Upper lobe of left lung (tissue), 6 donors: ENCODE results near the gene SELENOP. TPM values are rescaled to one million over a fixed set of nuclear protein-coding genes. Genes with fewer than 3 reads are reported as not detected.

Experiments used
- ATAC-seq, 2 donors: fragments of 200-7000 bp; cut with Tn5 transposase; one replicate each; pipeline ENCODE4 v1.9.1; 2022; ENCODE audit warnings: mild to moderate bottlenecking in 2 of 2, moderate library complexity in 2 of 2; ENCODE audit not compliant: low FRiP score in 2 of 2
- DNase-seq, 2 donors: peaks; one replicate each; pipeline ENCODE4 v3.0.0-alpha.2; 2019 to 2020
- H3K27ac ChIP-seq, 4 donors: fragments of 200-600 bp; sonication (generic); one replicate each; pipeline ENCODE4 v1.5.1; 2016 to 2019
- H3K27me3 ChIP-seq, 4 donors: fragments of 200-600 bp; sonication (generic); one replicate each; pipeline ENCODE4 v1.5.1; 2017 to 2019
- H3K36me3 ChIP-seq, 4 donors: fragments of 200-600 bp; sonication (generic); one replicate each; pipeline ENCODE4 v1.5.1; 2016 to 2019
- H3K4me1 ChIP-seq, 4 donors: fragments of 200-600 bp; sonication (generic); one replicate each; pipeline ENCODE4 v1.5.1; 2018 to 2019
- H3K4me3 ChIP-seq, 4 donors: fragments of 200-600 bp; sonication (generic); one replicate each; pipeline ENCODE4 v1.5.1; 2017 to 2019; ENCODE audit warnings: mild to moderate bottlenecking in 2 of 4, moderate library complexity in 1 of 4
- H3K9me3 ChIP-seq, 4 donors: fragments of 200-600 bp; sonication (generic); one replicate each; pipeline ENCODE4 v1.5.1; 2018 to 2019
- EP300 ChIP-seq, 4 donors: sonication (generic); formaldehyde crosslinking; IDR thresholded peaks; one replicate each; pipeline ENCODE4 v1.5.1; 2017; ENCODE audit warnings: antibody characterized with exemption in 4 of 4, control low read depth in 2 of 4
- POLR2A ChIP-seq, 4 donors: fragments of 450-650 bp; IDR thresholded peaks; one replicate each; pipeline ENCODE4 v1.5.1; 2016 to 2017; ENCODE audit warnings: antibody characterized with exemption in 4 of 4, mild to moderate bottlenecking in 2 of 4
- POLR2AphosphoS5 ChIP-seq, 2 donors: sonication (generic); formaldehyde crosslinking; IDR thresholded peaks; one replicate each; pipeline ENCODE4 v1.5.1; 2017; ENCODE audit warnings: antibody characterized with exemption in 2 of 2
- WGBS, 2 donors: methylation state at CpG; one replicate each; pipeline ENCODE4 v1.1.5; 2017 to 2018; 5-methylcytosine and 5-hydroxymethylcytosine counted together
- total RNA-seq, 6 donors: library from RNA; depleted of rRNA in 4 of 6; stranded (reverse); fragments of >200 nt in 4 of 6; gene quantifications; one replicate each; pipeline versions ENCODE4 v1.1.0 to v1.2.1, GENCODE V29; 2016 to 2021
- TF ChIP-seq, protein P1 (sequence below), 6 experiments: fragments of 450-650 bp in 4 of 6; fragments of 200-600 bp in 2 of 6; sonication (generic) in 2 of 6; IDR thresholded peaks; one replicate each; pipeline ENCODE4 v1.5.1; 2016 to 2019; ENCODE audit warnings: antibody characterized with exemption in 6 of 6
- donor health status: DM: no; HTN: no; CAD: no; lungs with moderate emphysema.
- donor health status: DM: no; HTN: yes; CAD: no; lungs with severe emphysema.

The SELENOP gene
- total RNA-seq, 6 donors from 2014 or later: 222 to 828 (median 490) TPM

- no peaks in the 10 kb centered on the region for H3K9me3 ChIP-seq
- no peak overlapping the region for H3K4me3 ChIP-seq
- H3K36me3 ChIP-seq: no peaks in the 10 kb centered on the region
- DNase-seq (no peak), ATAC-seq (no peak)
- no peaks in the 10 kb centered on the region for H3K27me3 ChIP-seq
- H3K27ac ChIP-seq: no peak overlapping the region
- peaks cover 0 to 6% (median 0%) of the 10 kb centered on the region in 4 donors for H3K4me1 ChIP-seq
- TF ChIP-seq, protein P1, sequence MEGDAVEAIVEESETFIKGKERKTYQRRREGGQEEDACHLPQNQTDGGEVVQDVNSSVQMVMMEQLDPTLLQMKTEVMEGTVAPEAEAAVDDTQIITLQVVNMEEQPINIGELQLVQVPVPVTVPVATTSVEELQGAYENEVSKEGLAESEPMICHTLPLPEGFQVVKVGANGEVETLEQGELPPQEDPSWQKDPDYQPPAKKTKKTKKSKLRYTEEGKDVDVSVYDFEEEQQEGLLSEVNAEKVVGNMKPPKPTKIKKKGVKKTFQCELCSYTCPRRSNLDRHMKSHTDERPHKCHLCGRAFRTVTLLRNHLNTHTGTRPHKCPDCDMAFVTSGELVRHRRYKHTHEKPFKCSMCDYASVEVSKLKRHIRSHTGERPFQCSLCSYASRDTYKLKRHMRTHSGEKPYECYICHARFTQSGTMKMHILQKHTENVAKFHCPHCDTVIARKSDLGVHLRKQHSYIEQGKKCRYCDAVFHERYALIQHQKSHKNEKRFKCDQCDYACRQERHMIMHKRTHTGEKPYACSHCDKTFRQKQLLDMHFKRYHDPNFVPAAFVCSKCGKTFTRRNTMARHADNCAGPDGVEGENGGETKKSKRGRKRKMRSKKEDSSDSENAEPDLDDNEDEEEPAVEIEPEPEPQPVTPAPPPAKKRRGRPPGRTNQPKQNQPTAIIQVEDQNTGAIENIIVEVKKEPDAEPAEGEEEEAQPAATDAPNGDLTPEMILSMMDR (IDR thresholded peaks at IDR 0.05): no peak
- TF ChIP-seq POLR2AphosphoS5 (IDR thresholded peaks at IDR 0.05) (no peak), EP300 (IDR thresholded peaks at IDR 0.05) (no peak), POLR2A (IDR thresholded peaks at IDR 0.05) (no peak)
- 56 to 85% methylated on average over 2 of the region's 2 CpGs for WGBS, 2 donors
Observed at GRCh38 chr5:42759456-42759855, 52.2 kb downstream of the SELENOP start.

DNA sequence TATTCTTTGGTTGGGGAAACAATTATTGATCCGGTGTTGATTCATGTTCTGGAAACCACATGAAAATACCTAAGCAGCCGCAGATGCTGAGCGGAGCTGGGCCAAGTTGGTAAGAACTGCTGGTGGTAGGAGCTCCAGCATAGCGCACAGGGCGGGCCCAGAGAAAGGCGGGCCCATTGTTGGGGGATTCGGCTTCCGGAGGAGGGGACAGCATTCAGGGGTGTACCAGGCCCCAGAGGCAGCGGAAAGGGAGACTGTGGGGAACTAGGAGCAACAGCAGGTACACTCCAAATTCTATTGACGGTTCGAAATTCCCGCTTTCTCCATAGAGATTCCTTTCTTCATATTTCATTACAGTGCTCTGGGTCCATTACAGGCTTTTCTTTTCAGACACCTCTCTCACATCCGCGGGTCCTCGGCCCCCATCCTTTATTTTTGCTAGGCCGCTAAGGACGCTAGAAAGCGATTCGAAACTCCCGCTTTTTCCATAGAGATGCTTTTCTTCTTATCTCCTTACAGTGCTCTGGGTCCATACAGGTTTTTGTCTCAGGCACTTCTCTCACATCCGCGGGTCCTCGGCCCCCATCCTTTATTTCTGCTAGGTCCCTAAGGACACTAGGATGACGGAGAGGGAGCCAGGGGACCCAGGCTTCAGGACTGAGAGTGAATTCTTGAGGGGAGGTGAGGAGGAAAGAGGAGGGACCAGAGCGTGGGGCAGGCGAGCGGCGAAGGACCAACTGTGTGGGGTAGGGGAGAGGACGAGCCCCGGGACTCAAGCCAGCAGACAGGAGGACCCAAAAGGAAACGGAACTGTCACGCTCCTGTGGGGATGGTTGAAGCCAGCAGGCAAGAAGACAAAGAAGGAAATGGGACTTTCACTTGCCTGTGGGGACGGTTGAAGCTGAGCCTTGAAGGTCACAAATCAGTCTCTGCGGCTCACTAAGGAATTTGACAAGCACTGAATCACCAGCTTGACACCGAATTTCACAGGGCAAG is 54.8 kb downstream of the SELENOP start, which contains the start of gene CCDC152:
Gene CCDC152 (plus strand): TSS at position 213 of the 996 bp plus-strand sequence. CDS start 2,304 bp downstream, outside the sequence.
- ATAC-seq (peak in 1 of 2 donors; percentile 75), DNase-seq (peak in 1 of 2 donors; percentile 46)
- WGBS, 2 donors: 28 to 30% methylated on average over 35 of the region's 35 CpGs

GRCh38 chr5:42753099-42753498 is 58.6 kb downstream of the SELENOP start:
- Histone ChIP-seq H3K36me3 (no peaks in the 10 kb centered on the region), H3K27ac (no peak overlapping the region), H3K9me3 (no peaks in the 10 kb centered on the region), H3K27me3 (no peaks in the 10 kb centered on the region), H3K4me3 (no peak overlapping the region), H3K4me1 (peaks cover 0 to 6% (median 0%) of the 10 kb centered on the region in 4 donors)
- TF ChIP-seq, protein P1 (IDR thresholded peaks at IDR 0.05): no peak
- TF ChIP-seq POLR2AphosphoS5 (IDR thresholded peaks at IDR 0.05) (no peak), POLR2A (IDR thresholded peaks at IDR 0.05) (no peak), EP300 (IDR thresholded peaks at IDR 0.05) (no peak)
- 92 to 94% methylated on average over 3 of the region's 3 CpGs for WGBS, 2 donors
- DNase-seq (no peak), ATAC-seq (no peak)

More for the DNA sequence above, 54.8 kb downstream of the SELENOP start, which contains the start of gene CCDC152:
- Histone ChIP-seq H3K36me3 (no peaks in the 10 kb centered on the region), H3K4me3 (peak within 1 kb of the TSS in 3 of 4 donors; percentile 16 to 35 (median 32)), H3K9me3 (no peaks in the 10 kb centered on the region), H3K27me3 (no peaks in the 10 kb centered on the region), H3K4me1 (peaks cover 0 to 6% (median 0%) of the 10 kb centered on the region in 4 donors), H3K27ac (no peak within 1 kb of the TSS)
- TF ChIP-seq, protein P1 (IDR thresholded peaks at IDR 0.05): no peak
- TF ChIP-seq POLR2A (IDR thresholded peaks at IDR 0.05) (no peak), POLR2AphosphoS5 (IDR thresholded peaks at IDR 0.05) (no peak), EP300 (IDR thresholded peaks at IDR 0.05) (no peak)

GRCh38 chr5:42751044-42751443 is 60.6 kb downstream of the SELENOP start:
- WGBS, 2 donors: 48 to 54% methylated on average over 5 of the region's 5 CpGs
- ATAC-seq: no peak
- H3K27ac ChIP-seq: no peak overlapping the region
- no peak overlapping the region for H3K4me3 ChIP-seq
- H3K36me3 ChIP-seq: no peaks in the 10 kb centered on the region
- no peaks in the 10 kb centered on the region for H3K4me1 ChIP-seq
- DNase-seq: peak in 1 of 2 donors; percentile 22
- H3K27me3 ChIP-seq: no peaks in the 10 kb centered on the region
- no peaks in the 10 kb centered on the region for H3K9me3 ChIP-seq
- TF ChIP-seq, protein P1 (IDR thresholded peaks at IDR 0.05): no peak
- TF ChIP-seq EP300 (IDR thresholded peaks at IDR 0.05) (no peak), POLR2AphosphoS5 (IDR thresholded peaks at IDR 0.05) (no peak), POLR2A (IDR thresholded peaks at IDR 0.05) (no peak)
